B cell (primary cell): ENCODE results near the gene TIE1.

Source experiments
- EZH2 ChIP-seq: IDR thresholded peaks from 2 replicates; pipeline ENCODE4 v1.6.1; 2012; ENCODE audit warnings: borderline replicate concordance, low read depth, mild to moderate bottlenecking, moderate library complexity, low read length; ENCODE audit not compliant: insufficient read depth, poor library complexity, severe bottlenecking
- TF ChIP-seq, protein P1 (sequence below): fragments of 200-600 bp; IDR thresholded peaks from one replicate; pipeline ENCODE4 v1.8.0; 2022; ENCODE audit warnings: antibody characterized with exemption, mild to moderate bottlenecking

DNA sequence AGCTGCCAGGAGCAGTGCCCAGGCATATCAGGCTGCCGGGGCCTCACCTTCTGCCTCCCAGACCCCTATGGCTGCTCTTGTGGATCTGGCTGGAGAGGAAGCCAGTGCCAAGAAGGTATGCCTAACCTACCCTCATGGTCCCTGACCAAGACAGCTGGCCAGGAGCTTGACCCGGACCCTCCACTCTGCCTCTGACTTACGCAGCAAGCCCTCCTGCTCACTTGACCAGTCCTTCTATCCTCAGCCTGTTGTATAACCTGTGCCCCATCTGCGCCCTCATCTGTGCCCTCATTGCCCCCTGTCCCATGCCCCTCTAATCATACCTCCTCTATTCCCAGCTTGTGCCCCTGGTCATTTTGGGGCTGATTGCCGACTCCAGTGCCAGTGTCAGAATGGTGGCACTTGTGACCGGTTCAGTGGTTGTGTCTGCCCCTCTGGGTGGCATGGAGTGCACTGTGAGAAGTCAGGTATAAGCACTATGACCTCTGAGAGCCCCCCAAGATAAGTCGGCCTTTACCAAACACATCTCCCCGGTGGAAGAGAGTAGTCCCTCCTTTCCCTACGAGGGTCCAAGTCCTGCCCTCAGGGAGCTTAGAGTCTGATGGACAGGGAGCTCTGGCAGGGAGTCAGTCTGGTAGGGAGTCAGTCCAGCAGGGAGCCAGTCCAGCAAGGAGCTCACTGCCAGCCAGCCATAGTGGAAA lies 6.8 kb downstream of the TIE1 start:
- TF ChIP-seq, protein P1, sequence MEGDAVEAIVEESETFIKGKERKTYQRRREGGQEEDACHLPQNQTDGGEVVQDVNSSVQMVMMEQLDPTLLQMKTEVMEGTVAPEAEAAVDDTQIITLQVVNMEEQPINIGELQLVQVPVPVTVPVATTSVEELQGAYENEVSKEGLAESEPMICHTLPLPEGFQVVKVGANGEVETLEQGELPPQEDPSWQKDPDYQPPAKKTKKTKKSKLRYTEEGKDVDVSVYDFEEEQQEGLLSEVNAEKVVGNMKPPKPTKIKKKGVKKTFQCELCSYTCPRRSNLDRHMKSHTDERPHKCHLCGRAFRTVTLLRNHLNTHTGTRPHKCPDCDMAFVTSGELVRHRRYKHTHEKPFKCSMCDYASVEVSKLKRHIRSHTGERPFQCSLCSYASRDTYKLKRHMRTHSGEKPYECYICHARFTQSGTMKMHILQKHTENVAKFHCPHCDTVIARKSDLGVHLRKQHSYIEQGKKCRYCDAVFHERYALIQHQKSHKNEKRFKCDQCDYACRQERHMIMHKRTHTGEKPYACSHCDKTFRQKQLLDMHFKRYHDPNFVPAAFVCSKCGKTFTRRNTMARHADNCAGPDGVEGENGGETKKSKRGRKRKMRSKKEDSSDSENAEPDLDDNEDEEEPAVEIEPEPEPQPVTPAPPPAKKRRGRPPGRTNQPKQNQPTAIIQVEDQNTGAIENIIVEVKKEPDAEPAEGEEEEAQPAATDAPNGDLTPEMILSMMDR, result no peak
- TF ChIP-seq EZH2, result no peak
